Measurements from ENCODE around the gene VTI1A. TPM values are rescaled to one million over a fixed set of nuclear protein-coding genes. Genes with fewer than 3 reads are reported as not detected.
A peak's percentile ranks its signal among the peaks of the same experiment; 100 is the strongest.

VTI1A gene
- total and polyA plus RNA-seq, 3 donors from 2014 or later, result 25.5 to 85.9 (median 63.4) TPM

DNA sequence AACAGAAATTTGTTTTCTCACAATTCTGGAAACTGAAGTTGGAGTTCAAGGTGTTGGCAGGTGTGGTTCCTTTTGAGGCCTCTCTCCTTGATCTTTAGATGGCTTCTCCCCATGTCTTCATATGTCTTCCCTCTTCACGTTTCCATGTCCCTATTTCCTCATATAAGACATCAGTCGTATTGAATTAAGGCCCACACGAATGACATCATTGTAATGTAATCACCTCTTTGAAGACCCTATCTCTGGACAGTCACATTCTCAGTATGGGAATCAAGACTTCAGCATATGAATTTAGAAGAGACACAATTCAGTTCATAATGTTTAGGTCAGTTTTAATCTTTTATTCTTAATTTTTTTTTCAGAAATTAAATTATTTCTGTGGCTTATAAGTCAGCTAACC lies 19.8 kb downstream of the VTI1A start:
- no peaks in the 10 kb centered on the region for H3K27me3 ChIP-seq
- TF ChIP-seq POLR2A (IDR thresholded peaks at IDR 0.05), result no peak
- TF ChIP-seq, protein P1, sequence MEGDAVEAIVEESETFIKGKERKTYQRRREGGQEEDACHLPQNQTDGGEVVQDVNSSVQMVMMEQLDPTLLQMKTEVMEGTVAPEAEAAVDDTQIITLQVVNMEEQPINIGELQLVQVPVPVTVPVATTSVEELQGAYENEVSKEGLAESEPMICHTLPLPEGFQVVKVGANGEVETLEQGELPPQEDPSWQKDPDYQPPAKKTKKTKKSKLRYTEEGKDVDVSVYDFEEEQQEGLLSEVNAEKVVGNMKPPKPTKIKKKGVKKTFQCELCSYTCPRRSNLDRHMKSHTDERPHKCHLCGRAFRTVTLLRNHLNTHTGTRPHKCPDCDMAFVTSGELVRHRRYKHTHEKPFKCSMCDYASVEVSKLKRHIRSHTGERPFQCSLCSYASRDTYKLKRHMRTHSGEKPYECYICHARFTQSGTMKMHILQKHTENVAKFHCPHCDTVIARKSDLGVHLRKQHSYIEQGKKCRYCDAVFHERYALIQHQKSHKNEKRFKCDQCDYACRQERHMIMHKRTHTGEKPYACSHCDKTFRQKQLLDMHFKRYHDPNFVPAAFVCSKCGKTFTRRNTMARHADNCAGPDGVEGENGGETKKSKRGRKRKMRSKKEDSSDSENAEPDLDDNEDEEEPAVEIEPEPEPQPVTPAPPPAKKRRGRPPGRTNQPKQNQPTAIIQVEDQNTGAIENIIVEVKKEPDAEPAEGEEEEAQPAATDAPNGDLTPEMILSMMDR (IDR thresholded peaks at IDR 0.05), result no peak
- no peaks in the 10 kb centered on the region for H3K36me3 ChIP-seq (ENCODE audit: low read depth, missing control alignments)
- H3K9me3 ChIP-seq, result no peaks in the 10 kb centered on the region
- peaks cover 6% of the 10 kb centered on the region for H3K4me1 ChIP-seq
- H3K27ac ChIP-seq, result no peak overlapping the region
- intact Hi-C loops (cut with DNase I; ENCODE audit: low total_unique reads), result no loop called here
- 90 to 91% methylated on average over 3 of the region's 3 CpGs for WGBS, 2 donors
- no peak overlapping the region for H3K4me3 ChIP-seq
- no peak for DNase-seq

DNA sequence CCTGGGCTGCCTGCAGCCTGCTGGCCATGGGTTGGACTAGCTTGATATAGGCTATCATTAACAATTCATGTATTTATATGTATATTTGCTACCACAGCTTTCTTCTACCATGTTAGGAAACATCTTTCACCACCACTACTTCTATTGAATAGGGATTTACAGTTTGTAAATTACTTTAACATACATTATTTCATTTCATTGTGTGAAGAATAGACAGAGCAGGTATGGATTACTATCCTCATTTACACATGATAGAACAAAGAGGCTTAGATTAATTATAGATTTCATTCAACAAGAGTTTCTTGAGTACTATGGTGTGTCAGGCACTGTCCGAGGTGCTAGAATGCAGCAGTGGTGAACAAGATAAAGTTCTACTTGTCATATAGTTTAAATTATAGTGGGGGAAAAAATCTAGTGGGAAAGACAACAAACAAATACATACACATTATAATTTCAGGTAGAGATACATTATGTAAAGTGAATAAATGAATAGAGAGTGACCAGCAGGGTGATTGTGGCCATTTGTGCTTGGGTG lies 20.6 kb downstream of the VTI1A start:
- Histone ChIP-seq H3K27me3 (no peaks in the 10 kb centered on the region), H3K9me3 (no peaks in the 10 kb centered on the region), H3K27ac (no peak overlapping the region), H3K36me3 (ENCODE audit: low read depth, missing control alignments) (no peaks in the 10 kb centered on the region), H3K4me1 (peaks cover 9% of the 10 kb centered on the region), H3K4me3 (no peak overlapping the region)
- 87 to 100% methylated on average over 1 of the region's 1 CpG for WGBS, 2 donors
- no peak for DNase-seq
- no peak for TF ChIP-seq POLR2A (IDR thresholded peaks at IDR 0.05)
- TF ChIP-seq, protein P1 (IDR thresholded peaks at IDR 0.05), result no peak
- intact Hi-C loops (cut with DNase I; ENCODE audit: low total_unique reads), result no loop called here

DNA sequence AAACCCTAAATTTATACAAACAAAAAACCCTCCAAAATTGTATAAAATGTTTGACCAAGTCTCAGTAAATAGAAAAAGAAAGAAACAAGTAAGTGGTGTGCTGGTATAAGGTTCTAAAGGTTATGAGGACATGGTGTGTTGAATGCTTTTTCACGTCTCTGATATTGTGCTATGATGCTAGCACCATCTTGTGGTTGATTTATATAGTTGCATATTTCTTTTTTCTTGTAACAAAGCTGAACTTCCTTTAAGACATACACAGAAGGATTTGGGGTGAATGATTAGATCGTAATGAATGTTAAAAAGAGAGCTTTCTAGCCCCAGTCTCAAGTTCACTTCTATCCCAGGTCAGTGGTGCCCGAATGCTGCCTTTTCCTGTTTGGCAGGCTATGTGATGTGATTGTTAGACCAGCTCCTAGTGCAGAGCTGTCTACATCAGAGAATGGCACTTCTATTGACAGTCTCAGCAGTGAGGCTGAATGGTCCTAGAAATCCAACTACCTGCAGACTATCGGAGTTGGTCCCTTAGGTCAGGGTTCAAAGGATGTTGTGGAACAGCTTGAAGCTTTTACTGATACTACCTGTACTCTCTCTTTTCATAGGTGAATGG lies 25.0 kb downstream of the VTI1A start:
- no peak overlapping the region for H3K27ac ChIP-seq
- 40 to 53% methylated on average over 4 of the region's 4 CpGs for WGBS, 2 donors
- H3K4me1 ChIP-seq, result peaks cover 9% of the 10 kb centered on the region
- H3K9me3 ChIP-seq, result no peaks in the 10 kb centered on the region
- no peaks in the 10 kb centered on the region for H3K27me3 ChIP-seq
- intact Hi-C loops (cut with DNase I; ENCODE audit: low total_unique reads), result no loop called here
- TF ChIP-seq, protein P1 (IDR thresholded peaks at IDR 0.05), result peak; percentile 40 to 64 (median 59)
- no peak for TF ChIP-seq POLR2A (IDR thresholded peaks at IDR 0.05)
- DNase-seq, result no peak
- H3K36me3 ChIP-seq (ENCODE audit: low read depth, missing control alignments), result no peaks in the 10 kb centered on the region
- no peak overlapping the region for H3K4me3 ChIP-seq

- Histone ChIP-seq H3K4me1 (peaks cover 9% of the 10 kb centered on the region), H3K27ac (no peak overlapping the region), H3K27me3 (no peaks in the 10 kb centered on the region), H3K36me3 (ENCODE audit: low read depth, missing control alignments) (no peaks in the 10 kb centered on the region), H3K4me3 (no peak overlapping the region), H3K9me3 (no peaks in the 10 kb centered on the region)
- intact Hi-C loops (cut with DNase I; ENCODE audit: low total_unique reads), result no loop called here
- WGBS, 2 donors, result 82 to 89% methylated on average over 3 of the region's 3 CpGs
- no peak for DNase-seq
- no peak for TF ChIP-seq POLR2A (IDR thresholded peaks at IDR 0.05)
- TF ChIP-seq, protein P1 (IDR thresholded peaks at IDR 0.05), result peak in 2 of 3 experiments; percentile 18 to 36
Observed at GRCh38 chr10:112475575-112476218, 28.7 kb downstream of the VTI1A start.
